Activated T-cell treated with anti-CD3 and anti-CD28 coated beads for 48 hours (primary cell): Measurements from ENCODE around the gene SLITRK2.

Experiments used
- DNase-seq: peaks from one replicate; pipeline ENCODE4 v3.0.0-alpha.2; 2020; ENCODE audit warnings: low read depth

Gene SLITRK2

DNA sequence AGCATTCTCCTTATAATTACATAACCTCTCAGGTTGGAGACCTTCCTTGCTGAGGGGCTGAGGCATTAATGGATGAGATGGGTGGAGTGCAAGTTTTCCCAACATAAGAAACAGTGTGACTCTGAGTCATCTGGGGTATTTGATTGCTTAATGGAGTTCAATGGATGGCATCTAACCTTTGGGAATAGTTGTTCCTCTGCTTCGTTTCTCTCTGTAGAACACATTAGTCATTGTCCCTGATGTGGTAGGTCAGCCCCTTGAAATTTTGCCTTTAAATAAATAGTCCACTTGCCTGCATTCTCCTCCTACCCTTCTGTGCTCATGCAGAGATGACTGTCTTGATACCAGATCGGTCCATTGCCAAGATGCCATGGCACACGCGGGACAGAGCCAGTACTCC, 38.6 kb downstream of the SLITRK2 start:
- no peak for DNase-seq

DNA sequence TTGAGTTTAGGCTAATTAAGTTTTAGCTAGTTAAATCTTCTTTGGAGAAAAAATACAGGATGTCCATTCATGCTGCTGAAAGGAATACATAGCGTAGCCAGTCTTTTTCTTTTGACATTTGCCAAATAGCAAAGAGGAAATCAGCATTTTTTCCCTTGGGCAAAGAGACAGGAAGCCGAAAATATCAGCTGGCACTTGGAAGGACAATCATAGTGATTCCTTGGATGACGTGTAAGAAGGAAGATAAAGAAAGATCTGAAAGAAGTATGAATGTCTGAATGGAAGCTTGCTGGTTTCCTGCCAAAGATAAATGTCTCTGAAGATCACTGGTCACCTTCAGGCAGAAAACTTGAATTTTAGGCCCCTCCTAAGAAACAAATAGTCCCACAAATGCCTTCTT, 44.2 kb downstream of the SLITRK2 start:
- no peak for DNase-seq

DNA sequence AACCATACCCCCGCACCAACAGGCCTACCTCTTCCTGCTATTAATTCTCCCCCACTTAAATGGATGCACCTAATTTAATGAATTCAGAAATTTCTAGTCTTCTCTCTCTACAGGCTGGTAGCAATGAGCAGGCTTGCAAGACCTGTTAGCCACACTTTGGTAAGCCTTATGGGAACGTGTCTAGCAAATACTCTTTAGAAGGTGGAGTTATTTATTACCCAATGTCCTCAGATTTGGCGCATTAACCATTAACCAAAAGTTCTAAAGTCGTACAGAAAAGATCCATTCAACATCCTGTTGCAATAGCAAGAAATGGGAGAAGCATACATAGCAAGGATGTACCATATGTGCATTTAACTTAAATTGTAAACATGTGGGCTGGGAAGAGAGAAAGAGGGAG, 47.5 kb downstream of the SLITRK2 start:
- no peak for DNase-seq
